OCI-LY1 (cell line): Measurements from ENCODE around the gene MGAT5B.

ENCODE experiments used
- H2AFZ ChIP-seq: fragments of 200-600 bp; sonication (generic), shearing (Covaris generic); 2 replicates; pipeline ENCODE4 v1.6.0; 2014; ENCODE audit warnings: antibody characterized with exemption, mild to moderate bottlenecking, low read length
- H3F3A ChIP-seq: fragments of 200-600 bp; sonication (generic), shearing (Covaris generic); 2 replicates; pipeline ENCODE4 v1.6.0; 2014; ENCODE audit warnings: mild to moderate bottlenecking, antibody characterized with exemption, low read length, moderate library complexity; ENCODE audit not compliant: insufficient read depth
- H3K27ac ChIP-seq: fragments of 200-600 bp; sonication (generic); 2 replicates; pipeline ENCODE4 v1.5.1; 2014; ENCODE audit warnings: low read length, mixed run types, mild to moderate bottlenecking, low read depth; ENCODE audit not compliant: poor library complexity, severe bottlenecking
- H3K27me3 ChIP-seq: fragments of 200-600 bp; sonication (generic); 2 replicates; pipeline ENCODE4 v1.6.0; 2014; ENCODE audit warnings: antibody characterized with exemption, mild to moderate bottlenecking, low read length, moderate library complexity; ENCODE audit not compliant: insufficient read depth
- H3K36me3 ChIP-seq: fragments of 200-600 bp; sonication (generic); 2 replicates; pipeline ENCODE4 v1.6.1; 2014; ENCODE audit warnings: mild to moderate bottlenecking, antibody characterized with exemption, low read length, moderate library complexity, mixed read lengths; ENCODE audit not compliant: insufficient read depth
- H3K4me1 ChIP-seq: fragments of 200-600 bp; sonication (generic); 2 replicates; pipeline ENCODE4 v1.5.1; 2014; ENCODE audit warnings: mild to moderate bottlenecking, low read length, moderate library complexity; ENCODE audit not compliant: insufficient read depth, severe bottlenecking
- H3K4me2 ChIP-seq: fragments of 200-600 bp; sonication (generic), shearing (Covaris generic); 2 replicates; pipeline ENCODE4 v1.6.1; 2014; ENCODE audit warnings: low read length
- H3K4me3 ChIP-seq: fragments of 200-600 bp; sonication (generic); 2 replicates; pipeline ENCODE4 v1.5.1; 2014; ENCODE audit warnings: low read length, low read depth, mild to moderate bottlenecking, mixed read lengths; ENCODE audit not compliant: poor library complexity, severe bottlenecking
- H3K79me2 ChIP-seq: fragments of 200-600 bp; shearing (Covaris generic); 2 replicates; pipeline ENCODE4 v1.6.1; 2016; ENCODE audit warnings: mixed run types, low read length, mixed read lengths; ENCODE audit not compliant: insufficient read depth
- H3K9ac ChIP-seq: fragments of 200-600 bp; sonication (generic), shearing (Covaris generic); 2 replicates; pipeline ENCODE4 v1.6.1; 2014; ENCODE audit warnings: mild to moderate bottlenecking, low read length, mixed read lengths
- H3K9me2 ChIP-seq: fragments of 200-600 bp; sonication (generic), shearing (Covaris generic); 2 replicates; pipeline ENCODE4 v1.6.1; 2014; ENCODE audit warnings: low read depth, mild to moderate bottlenecking, low read length, mixed read lengths
- H3K9me3 ChIP-seq: fragments of 200-600 bp; shearing (Covaris generic); 2 replicates; pipeline ENCODE4 v1.6.1; 2014; ENCODE audit warnings: low read length, mixed read lengths
- H4K20me1 ChIP-seq: fragments of 200-600 bp; sonication (generic), shearing (Covaris generic); 2 replicates; pipeline ENCODE4 v1.6.0; 2016; ENCODE audit warnings: mild to moderate bottlenecking, low read length; ENCODE audit not compliant: insufficient read depth
- CTCF ChIP-seq: fragments of 200-600 bp; sonication (generic), shearing (Covaris generic); IDR thresholded peaks from 2 replicates; pipeline ENCODE4 v1.5.1; 2017; ENCODE audit warnings: mild to moderate bottlenecking, antibody characterized with exemption, low read length, moderate library complexity, mixed read lengths
- EZH2 ChIP-seq: fragments of 200-600 bp; sonication (generic), shearing (Covaris generic); IDR thresholded peaks from 2 replicates; pipeline ENCODE4 v1.8.0; 2017; ENCODE audit warnings: borderline replicate concordance, mixed run types, mild to moderate bottlenecking, antibody characterized with exemption, low read length, moderate library complexity, mixed read lengths

The MGAT5B gene

DNA sequence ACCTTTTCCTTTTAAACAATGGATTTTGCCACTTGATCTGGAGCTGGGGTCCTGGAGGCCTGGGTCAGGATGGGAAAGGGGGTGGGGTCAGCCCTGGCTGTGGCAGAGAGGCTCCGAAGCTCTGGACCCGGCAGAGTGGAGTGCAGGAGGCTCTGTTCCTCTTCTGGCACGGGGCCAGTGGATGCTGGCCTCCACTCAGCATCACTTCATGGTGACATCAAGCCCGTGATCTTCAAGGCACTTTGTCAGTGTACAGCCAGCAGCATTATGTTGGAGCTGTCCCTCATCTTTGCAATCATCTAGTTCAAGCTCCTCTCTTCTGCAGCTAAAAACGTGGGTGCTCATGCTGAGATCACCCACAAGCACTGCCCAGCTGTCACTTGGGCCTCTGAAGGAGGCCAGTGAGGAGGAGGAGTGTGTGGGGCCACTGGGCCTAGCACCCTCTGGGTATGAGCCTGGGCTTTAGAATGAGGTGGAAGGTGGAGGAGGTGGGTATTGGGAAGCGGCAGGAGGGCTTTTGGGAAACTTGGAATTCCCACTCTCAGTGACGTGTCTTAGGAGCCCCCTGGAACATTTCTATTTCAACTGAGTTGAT is 45.9 kb upstream of the MGAT5B start:
- no peaks in the 10 kb centered on the region for H3K4me1 ChIP-seq
- TF ChIP-seq CTCF (no peak), EZH2 (no peak)
- H3K27me3 ChIP-seq = peaks cover 8% of the 10 kb centered on the region; the same call in 1 of the 2 replicates

DNA sequence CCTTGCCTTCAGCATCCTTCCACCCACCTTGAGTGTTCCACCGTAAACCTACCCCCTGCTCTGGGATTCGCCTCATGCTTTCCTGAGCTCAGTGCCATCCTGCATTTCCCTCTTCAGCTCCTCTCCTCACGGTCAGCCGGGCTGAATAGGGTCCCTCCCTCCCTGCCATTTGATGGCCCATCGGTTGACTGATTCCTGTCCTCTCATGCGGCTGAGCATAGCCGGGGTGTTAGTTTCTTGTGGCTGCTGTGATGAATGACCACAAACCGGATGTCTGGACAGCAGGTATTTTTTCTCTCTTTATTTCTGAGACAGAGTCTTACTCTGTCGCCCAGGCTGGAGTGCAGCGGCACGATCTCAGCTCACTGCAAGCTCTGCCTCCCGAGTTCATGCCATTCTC is 44.1 kb upstream of the MGAT5B start:
- H3K4me2 ChIP-seq = no peak overlapping the region
- no peak overlapping the region for H3K4me3 ChIP-seq
- no peaks in the 10 kb centered on the region for H3K9me2 ChIP-seq
- H2AFZ ChIP-seq = no peak overlapping the region
- no peaks in the 10 kb centered on the region for H4K20me1 ChIP-seq
- no peaks in the 10 kb centered on the region for H3K9me3 ChIP-seq
- no peak overlapping the region for H3K9ac ChIP-seq
- no peaks in the 10 kb centered on the region for H3K79me2 ChIP-seq
- H3K27ac ChIP-seq = no peak overlapping the region
- H3K36me3 ChIP-seq = no peaks in the 10 kb centered on the region
- no peaks in the 10 kb centered on the region for H3F3A ChIP-seq
- peaks cover 11% of the 10 kb centered on the region; the same call in 1 of the 2 replicates for H3K27me3 ChIP-seq
- H3K4me1 ChIP-seq = no peaks in the 10 kb centered on the region
- TF ChIP-seq EZH2 (no peak), CTCF (no peak)

More for the DNA sequence above, 45.9 kb upstream of the MGAT5B start:
- Histone ChIP-seq H4K20me1 (no peaks in the 10 kb centered on the region), H3K4me3 (no peak overlapping the region), H3K9ac (no peak overlapping the region), H3K27ac (no peak overlapping the region), H3K9me3 (no peaks in the 10 kb centered on the region), H3K36me3 (no peaks in the 10 kb centered on the region), H3K79me2 (no peaks in the 10 kb centered on the region), H3K9me2 (no peaks in the 10 kb centered on the region), H3K4me2 (no peak overlapping the region), H3F3A (no peaks in the 10 kb centered on the region), H2AFZ (no peak overlapping the region)

GRCh38 chr17:76826330-76827068 is 41.7 kb upstream of the MGAT5B start:
- Histone ChIP-seq H3K27me3 (peaks cover 11% of the 10 kb centered on the region; the same call in 1 of the 2 replicates), H3K9me3 (no peaks in the 10 kb centered on the region), H3K79me2 (no peaks in the 10 kb centered on the region), H3K4me2 (no peak overlapping the region), H2AFZ (no peak overlapping the region), H3K27ac (no peak overlapping the region), H3K4me3 (no peak overlapping the region), H3K4me1 (no peaks in the 10 kb centered on the region), H3K9me2 (no peaks in the 10 kb centered on the region), H4K20me1 (no peaks in the 10 kb centered on the region), H3K9ac (no peak overlapping the region), H3F3A (no peaks in the 10 kb centered on the region), H3K36me3 (no peaks in the 10 kb centered on the region)
- no peak for TF ChIP-seq CTCF
- no peak for TF ChIP-seq EZH2
